ENCODE data around the gene FNTB.

- TF ChIP-seq CTCF (IDR thresholded peaks at IDR 0.05) (no peak), POLR2A (IDR thresholded peaks at IDR 0.05) (no peak)
Observed at GRCh38 chr14:65035049-65035448, 48.4 kb downstream of the FNTB start.
